Measurements from ENCODE around the gene PDGFB.

The PDGFB gene

GRCh38 chr22:39240831-39241793, 3.7 kb downstream of the PDGFB start:
- no peak for DNase-seq (ENCODE audit: low read depth in 4 of 4, low spot score in 1 of 4)

- no peak for DNase-seq (ENCODE audit: low read depth in 4 of 4, low spot score in 1 of 4)
These were observed 5.0 kb downstream of the PDGFB start for GRCh38 chr22:39239561-39240423.

DNA sequence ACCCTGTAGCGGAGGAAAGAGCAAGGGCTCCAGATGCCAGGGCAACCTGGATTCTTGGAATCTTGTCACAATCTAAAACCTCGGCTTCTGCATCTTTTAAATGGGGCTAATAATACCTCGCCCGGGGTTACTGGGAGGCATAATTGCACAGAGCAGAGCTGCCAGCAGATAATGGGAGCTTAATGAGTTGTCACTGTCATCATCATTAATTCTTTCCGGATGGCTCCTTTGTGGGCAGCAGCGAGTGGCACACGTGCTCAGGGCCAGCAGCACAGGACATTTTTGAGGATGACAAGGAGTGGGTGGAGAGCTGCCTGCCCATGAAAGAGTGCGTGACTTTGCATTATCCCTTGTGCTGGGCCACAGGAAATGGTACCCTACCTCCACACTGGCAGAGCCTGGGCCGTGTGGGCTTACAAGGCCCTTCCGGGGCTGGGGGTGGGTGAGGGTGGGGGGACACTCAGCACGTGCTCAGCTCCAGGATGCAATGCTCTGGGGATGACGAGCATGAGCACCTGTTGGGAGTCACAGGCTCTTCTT, 5.7 kb downstream of the PDGFB start:
- DNase-seq (ENCODE audit: low read depth in 4 of 4, low spot score in 1 of 4), result no peak

- DNase-seq (ENCODE audit: low read depth in 4 of 4, low spot score in 1 of 4), result no peak
These were observed 6.2 kb downstream of the PDGFB start for GRCh38 chr22:39238561-39238960.

DNA sequence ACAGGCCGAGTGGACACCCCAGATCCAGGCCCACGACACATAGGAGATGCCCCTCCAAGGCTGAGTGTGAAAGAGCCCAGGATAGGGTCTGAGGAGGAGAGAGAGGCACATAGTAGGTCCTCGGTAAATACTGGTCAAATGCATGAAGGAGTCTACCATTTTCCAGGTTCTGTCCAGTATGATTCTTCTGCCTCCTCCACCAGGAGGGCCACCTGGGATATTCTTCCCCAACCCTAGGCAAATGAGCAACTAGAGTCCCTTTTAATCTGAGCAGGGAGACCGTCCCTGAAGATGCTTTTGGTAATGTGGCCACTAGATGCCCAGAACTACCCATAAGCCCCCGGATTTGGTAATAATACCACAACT, 6.7 kb downstream of the PDGFB start:
- DNase-seq (ENCODE audit: low read depth in 4 of 4, low spot score in 1 of 4), result no peak

DNA sequence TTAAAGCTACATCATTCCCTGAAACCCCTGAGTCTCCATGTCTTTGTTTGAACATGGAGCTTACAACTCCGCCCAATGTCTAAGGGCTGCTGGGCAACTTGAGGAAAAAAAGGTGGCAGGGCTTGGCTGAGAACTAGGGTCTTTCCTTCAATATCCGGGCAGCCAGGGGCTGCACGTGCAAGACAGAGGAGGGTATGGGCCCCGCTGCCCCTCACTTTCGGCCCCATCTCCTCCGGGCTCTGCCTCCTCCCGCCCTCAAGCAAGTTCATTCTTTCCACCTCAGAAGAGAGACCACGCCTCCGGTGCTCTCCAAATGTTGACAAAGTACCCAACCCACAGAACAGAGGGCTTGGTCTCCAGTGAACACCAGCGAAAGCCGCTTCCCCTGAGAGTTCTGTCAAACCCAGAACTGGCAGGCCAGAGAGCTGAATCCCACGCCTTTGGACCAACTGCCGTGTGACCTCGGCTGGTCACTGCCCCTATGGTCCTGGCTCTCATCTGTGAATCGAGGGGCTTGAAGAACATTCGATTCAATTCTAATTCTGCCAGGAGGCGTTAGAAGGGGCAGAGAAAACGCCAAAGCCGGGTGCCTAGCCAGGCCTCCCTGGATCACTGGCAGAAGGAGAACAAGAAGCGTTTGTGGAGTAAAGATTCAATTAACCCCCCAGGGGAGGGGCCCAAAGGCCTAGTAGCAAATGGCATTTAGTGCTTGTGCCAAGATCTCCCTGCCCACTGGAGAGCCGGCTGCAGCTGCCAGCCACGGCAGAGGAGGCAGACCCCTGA, 7.3 kb downstream of the PDGFB start:
- no peak for DNase-seq (ENCODE audit: low read depth in 4 of 4, low spot score in 1 of 4)

- no peak for DNase-seq (ENCODE audit: low read depth in 4 of 4, low spot score in 1 of 4)
These were observed 8.2 kb downstream of the PDGFB start for GRCh38 chr22:39236321-39237317.

DNA sequence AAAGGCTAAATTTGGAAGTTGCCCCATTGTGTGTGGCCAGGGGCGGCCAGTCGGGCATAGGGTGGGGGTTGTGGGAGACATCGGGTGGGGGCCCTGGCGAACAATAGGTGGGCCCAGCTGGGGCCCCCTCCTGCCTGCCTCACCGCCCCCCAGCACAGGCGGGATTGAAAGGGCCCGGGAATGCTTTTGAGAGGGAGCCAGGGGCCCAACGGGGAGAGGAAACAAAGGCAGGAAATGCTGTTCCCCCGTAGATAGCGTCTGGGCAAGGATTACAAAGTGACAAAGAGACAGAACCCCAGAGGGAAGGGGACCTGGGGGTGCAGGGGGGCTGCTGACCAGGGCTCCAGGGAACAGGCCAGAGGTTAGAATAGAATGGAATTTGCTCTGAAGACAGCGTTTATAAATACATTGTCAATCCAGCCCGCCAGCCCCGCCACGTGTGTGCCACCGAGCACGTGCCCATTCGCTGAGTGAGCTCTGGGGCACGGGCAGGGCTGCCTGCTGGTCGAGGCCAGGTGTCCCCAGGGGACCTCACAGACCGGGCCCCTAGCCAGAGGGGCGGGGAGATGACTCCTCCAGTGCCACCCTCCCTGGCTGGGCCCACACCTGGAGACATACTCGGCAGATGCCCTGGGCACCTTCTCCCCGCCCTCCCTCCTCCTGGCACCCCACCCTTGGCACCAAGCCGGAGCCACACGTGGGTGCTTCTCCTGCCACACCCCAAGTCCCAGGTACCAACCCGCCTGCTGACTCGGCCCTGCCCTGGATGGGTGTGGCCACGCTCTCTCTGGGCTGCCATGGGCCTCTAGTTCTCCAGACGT, 9.7 kb downstream of the PDGFB start:
- no peak for DNase-seq (ENCODE audit: low read depth in 4 of 4, low spot score in 1 of 4)

DNA sequence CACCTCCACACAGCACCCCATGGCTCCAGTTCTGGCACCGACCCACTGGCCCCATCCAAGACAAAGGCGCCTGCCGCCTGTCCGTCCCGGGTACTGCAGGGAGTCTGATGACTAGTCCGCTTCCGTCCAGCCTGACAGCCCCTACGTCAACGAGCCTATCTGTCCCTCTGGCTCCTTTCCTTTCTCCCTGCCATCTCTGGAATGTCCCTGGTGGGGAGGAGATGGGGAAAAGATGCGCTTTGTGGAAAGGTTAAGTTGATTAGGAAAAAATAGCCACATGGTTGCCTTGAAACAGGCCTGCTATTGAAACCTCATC, 10.4 kb downstream of the PDGFB start:
- no peak for DNase-seq (ENCODE audit: low read depth in 4 of 4, low spot score in 1 of 4)

- DNase-seq (ENCODE audit: low read depth in 4 of 4, low spot score in 1 of 4), result no peak
These were observed 10.9 kb downstream of the PDGFB start for GRCh38 chr22:39233710-39234471.

DNA sequence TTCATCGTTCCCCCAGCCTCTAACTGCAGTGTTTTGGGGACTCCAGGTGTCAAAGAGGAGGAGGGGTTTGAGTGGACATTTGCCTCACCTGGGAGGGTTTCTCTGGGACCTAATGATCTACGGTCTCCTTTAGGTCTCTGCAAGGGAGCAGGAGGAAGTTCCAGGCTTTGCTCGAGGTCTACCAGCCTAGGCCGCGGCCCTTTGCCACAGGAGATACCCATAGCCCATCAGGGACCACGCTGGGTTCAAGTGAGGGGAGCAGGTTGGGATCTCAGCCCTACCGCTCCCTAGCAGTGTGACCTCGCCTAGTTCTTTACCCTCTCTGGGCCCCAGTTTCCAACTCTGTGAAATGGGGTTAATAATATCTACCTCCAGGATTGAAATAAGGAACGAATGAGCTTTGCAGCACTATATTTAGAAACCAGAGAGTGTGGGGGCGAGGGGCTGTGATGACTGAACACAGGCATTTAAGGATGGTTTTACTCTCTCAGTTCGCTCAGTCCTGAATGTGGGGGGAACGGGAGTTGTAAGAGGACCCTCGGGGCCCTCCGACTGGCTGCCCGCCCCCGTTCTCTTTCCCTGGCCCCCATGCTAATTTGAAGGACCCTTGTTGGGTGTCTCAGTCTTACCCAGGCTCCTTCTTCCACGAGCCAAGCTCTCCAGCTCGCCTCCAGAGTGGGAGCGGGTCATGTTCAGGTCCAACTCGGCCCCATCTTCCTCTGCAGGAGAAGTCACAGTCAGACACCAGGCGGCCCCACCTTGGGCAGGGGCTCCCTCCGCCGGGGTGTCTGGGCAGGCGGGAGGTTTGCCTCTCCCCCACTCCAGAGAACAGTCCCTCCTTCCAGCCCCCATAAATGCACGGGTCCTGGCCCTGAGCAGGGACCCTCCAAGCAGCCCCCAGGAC, 11.7 kb downstream of the PDGFB start:
- no peak for DNase-seq (ENCODE audit: low read depth in 4 of 4, low spot score in 1 of 4)

GRCh38 chr22:39232246-39232645, 12.5 kb downstream of the PDGFB start:
- no peak for DNase-seq (ENCODE audit: low read depth in 4 of 4, low spot score in 1 of 4)

- no peak for DNase-seq (ENCODE audit: low read depth in 4 of 4, low spot score in 1 of 4)
These were observed 13.4 kb downstream of the PDGFB start for GRCh38 chr22:39231197-39231950.

DNA sequence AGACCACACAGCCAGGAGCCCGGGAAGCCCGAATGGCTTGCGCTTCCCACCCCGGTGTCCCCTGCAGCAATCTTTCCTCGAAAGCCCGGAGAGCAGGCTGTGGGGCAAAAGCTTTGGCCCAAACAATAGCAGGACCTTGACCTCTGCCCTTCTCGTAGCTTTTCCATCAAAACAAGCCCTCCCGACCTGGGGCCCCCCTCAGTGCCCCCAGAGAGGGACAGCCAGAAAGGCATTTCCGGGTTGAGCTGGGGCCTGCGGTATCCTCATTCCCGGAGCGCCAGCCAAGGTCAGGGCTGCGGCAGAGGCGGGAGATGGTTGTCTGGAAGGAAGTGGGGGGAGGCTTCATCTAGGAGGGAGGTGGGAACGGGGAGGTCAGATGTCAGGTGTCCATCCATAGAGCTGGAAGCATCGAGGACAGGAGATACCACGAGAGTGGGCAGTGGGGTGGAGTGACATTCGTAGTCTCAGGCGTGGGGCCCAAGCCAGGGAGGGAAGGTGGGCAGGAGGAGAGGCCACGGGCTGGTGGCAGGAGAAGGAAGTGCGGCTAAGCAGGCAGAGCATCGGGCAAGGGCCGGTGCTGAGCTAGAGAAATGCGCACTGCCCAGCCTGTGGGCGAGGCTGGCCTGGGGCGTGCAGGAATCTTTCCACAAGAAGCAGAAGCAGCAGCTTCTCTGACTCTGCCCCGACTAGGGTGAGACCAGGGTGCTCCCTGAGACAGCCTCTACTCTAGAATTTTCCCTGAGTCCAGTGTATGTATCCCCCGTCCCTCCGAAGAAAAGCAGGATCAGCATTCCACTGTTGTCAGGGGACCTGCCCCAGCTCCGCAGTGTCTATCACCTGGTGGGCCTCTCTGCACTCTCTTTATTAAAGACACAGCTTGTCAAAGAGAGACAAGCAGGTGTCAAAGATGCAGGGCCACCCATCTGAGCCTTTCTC, 14.3 kb downstream of the PDGFB start:
- no peak for DNase-seq (ENCODE audit: low read depth in 4 of 4, low spot score in 1 of 4)

- DNase-seq (ENCODE audit: low read depth in 4 of 4, low spot score in 1 of 4), result no peak
These were observed 15.0 kb downstream of the PDGFB start for GRCh38 chr22:39229688-39230260.
